Measurements from ENCODE around the gene TSKS.
"Not testable (repeated sequence)": the region's sequence is repeated elsewhere in the genome, so short reads cannot be mapped to it uniquely, and the experiment has no call there.

The TSKS gene

GRCh38 chr19:49766007-49766929, 3.2 kb upstream of the TSKS start:
- peak; percentile 99 for DNase-seq (ENCODE audit: low read depth)

- DNase-seq (ENCODE audit: low read depth), result no peak
These were observed 1.2 kb upstream of the TSKS start for GRCh38 chr19:49764341-49764740.

GRCh38 chr19:49761625-49762311, 1.3 kb downstream of the TSKS start:
- DNase-seq (ENCODE audit: low read depth), result no peak

GRCh38 chr19:49761249-49761624, 1.9 kb downstream of the TSKS start:
- DNase-seq (ENCODE audit: low read depth), result no peak

DNA sequence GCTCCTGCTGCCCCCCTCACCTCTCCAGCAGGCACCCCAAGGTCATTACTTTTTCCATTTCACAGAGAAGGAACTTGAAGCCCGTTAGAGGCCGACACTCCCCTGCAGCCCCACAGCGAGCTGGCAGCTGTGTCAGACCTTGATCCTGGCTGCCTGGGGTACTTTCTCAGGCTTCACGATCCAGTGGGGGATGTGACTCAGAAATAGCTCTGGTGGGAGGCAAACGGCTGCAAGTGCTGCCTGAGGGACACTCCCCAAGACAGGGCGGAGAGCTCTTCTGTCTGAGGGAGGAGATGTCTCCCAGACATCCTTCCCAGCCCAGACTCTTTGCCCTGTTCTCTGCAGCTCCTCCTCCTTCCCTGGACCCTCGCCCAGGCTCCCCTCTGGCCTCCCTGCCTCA, 4.8 kb downstream of the TSKS start:
- no peak for DNase-seq (ENCODE audit: low read depth)

GRCh38 chr19:49755956-49756355, 7.2 kb downstream of the TSKS start:
- DNase-seq (ENCODE audit: low read depth), result no peak

DNA sequence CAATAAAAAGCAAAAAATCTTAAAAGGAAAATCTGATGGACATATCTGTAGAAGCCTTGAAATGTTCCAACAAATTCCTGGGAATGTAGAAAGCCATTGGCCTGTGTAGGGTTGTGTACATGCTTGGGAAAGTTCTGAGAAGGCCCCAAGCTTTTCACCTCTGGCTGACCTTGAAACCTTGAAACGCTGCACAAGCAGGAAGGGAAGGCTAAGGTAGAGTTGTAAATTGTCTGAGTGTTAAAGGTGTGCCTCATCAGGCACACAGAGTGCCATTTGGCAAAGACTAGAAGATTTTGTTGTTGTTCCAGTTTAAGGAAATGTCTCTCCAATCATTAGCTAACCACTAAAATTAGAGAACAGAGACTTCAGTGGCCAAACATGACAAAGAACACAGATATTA, 10.4 kb downstream of the TSKS start:
- DNase-seq (ENCODE audit: low read depth), result no peak

GRCh38 chr19:49749771-49750170, 13.3 kb downstream of the TSKS start:
- no peak for DNase-seq (ENCODE audit: low read depth)

DNA sequence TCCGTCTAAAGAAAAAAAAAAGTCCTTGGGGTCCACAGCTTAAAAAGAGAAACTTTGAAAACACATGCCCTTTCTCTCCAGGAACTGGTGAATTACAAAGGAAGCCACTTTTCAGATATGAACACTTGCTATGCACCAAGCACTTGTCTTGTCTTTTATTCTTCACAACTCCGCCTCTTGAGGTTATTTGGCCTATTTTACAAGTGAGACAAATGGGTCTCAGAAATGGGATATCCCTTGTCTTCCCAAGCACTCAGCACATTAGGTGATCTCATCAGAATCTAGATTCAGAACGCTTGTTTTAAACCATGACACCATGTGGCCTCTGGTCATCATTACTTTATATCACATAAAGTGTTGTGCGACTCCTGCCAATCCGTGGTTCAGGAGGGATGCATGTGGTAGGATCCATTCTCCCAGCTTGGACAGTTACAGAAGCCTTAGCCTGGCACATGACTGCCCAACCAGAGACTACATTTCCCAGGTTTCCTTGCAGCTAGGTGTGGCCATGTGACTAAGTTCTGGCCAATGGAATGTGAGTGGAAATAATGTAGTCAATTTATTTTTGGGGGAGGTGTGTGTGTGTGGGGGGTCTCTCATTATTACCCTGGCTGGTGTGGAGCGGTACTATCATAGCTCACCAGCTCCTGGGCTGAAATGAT, 13.9 kb downstream of the TSKS start:
- no peak for DNase-seq (ENCODE audit: low read depth)

DNA sequence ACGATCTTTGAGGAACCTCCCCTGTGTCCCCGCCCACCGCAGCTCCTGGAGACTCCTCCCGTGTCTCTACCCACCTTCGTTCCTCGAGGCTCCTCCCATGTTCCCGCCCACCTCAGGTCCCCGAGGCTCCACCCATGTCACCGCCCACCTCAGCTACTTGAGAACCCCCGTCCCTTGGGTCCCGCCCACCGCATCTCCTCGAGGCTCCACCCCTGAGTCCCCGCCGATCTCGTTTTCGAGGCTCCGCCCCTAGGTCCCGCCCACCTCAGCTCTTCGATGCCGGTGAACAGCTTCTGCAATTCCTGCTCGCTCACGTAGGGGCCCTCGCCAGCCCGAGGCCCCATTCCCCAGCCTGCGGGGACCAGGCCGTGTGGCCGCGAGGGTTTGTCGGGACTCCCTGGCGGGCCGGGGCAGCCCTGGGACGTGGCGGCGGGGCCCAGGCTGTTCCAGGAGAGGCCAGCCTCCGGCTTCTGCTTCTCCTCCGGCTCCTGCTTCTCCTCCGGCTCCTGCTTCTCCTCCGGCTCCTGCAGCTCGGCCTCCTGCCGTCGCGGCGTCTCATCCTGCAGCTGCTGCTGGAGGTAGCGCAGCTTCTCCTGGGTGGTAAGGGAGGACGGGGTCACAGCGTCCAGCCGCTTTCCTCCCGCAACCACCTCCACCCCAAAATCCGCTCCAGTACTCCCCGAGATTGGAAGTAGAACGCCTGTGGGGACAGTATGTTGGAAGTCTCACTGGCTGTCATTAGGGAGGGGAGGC, 16.7 kb downstream of the TSKS start:
- DNase-seq (ENCODE audit: low read depth), result no peak

DNA sequence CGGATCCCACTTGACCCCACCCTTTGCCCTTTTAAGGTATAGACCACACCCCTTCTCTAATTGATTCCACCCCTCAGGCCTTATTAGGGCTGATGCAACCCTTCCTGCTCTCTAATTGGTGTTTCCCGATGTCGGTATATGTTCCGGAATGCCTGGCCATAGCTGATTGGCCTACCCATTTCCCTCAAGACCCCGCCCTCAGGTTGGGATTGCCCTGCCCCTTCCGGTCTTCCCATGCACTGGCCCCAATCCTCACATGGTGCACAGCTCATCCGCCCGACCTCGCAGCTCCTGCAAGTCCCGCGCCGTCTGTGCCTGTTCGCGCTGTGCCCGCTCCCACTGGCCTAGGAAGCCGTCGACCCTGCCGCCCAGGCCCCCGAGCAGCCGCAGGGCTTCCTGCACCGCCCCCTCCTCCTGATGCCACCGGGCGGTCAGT, 18.1 kb downstream of the TSKS start:
- DNase-seq (ENCODE audit: low read depth), result no peak

GRCh38 chr19:49741210-49741844, 21.8 kb downstream of the TSKS start:
- no peak for DNase-seq (ENCODE audit: low read depth)

DNA sequence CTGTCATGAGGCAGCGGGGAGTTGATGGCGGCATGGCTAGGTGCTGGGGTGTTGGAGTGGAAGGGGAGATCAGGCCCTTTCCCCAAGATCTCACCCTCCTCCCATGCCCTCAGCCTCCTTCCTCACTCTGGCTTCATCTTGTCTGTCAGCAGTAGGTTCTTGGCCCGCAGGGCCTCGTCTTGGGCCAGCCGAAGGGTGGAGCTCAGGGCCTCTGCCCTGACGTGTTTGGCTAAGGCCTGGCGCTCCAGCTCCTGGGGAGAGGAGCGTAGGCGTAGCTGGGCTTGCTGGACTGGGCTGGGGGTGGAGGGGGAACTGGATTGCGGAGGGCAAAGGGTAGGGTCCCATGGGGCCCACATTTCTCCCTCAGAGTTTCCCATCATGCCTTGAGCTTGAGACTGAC, 23.2 kb downstream of the TSKS start:
- no peak for DNase-seq (ENCODE audit: low read depth)

DNA sequence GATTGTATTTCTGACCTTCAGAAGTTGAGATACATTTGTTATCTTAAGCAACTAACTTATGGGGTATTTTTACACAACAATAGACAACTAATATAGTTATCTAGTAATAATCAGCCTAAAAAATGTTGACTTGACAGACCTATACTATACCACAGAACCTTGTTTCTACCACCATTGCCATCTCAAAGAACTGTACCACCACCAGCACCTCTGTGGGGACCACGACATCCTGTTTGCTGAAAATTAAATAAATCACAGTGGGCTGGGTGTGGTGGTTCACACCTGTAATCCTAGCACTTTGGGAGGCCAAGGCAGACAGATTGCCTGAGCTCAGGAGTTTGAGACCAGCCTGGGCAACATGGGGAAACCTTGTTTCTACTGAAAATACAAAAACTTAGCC, 24.0 kb downstream of the TSKS start:
- no peak for DNase-seq (ENCODE audit: low read depth)

GRCh38 chr19:49738268-49738667, 24.8 kb downstream of the TSKS start:
- DNase-seq (ENCODE audit: low read depth), result no peak

DNA sequence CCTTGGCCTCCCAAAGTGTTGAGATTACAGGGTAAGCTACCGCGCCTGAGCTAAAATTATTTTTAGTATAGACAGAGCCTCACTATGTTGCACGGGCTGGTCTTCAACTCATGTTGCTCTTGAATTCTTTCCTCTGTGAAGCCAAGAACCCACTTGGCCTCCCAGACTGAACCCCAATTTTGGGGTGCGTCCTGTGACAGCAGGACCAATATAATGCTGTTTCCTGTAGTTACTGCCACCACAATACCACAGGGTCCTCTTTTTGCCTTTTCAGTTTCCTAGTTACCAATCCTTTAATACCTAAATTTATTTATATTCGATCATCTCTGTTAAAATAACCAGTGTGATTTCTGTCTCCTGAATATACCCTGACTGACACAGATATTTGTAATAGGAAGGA, 32.9 kb downstream of the TSKS start:
- no peak for DNase-seq (ENCODE audit: low read depth)

DNA sequence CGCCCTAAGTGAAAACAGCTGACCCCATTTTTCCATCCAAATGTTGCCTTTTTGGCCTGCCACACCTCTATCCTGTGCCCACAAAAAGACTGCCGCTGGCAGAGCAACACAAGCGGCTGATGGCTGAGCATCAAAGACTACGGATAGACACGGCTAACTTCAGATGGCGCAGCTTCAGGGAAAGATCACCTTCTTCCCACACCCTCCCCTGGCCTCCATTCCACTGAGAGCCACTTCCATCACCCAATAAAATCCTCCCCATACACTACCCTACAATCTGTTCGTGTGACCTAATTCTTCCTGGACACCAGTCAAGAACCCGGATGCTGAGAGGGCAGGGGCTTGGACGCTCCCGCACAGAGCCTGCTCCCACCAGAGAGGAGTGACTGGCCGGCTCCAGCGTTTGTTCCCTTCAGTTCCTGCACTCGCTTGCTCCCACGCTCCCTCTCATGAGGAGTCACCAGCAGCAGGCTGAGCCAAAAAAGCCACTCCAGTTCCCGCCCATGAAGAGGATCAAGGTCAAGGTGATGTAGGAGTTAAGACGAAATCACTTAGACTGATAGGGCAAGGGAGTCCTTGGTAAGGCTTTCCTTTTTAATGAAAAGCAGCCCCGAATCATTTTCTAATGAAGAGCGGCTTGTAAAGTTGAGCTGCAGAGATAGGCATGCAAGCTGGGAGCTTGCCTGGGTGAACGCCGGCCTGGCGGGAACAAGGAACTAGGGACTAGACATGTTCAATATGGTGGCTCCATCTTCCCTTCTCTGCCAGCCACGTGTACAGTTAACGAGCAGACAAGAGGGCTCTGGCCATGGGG, 35.7 kb downstream of the TSKS start:
- no peak for DNase-seq (ENCODE audit: low read depth)

DNA sequence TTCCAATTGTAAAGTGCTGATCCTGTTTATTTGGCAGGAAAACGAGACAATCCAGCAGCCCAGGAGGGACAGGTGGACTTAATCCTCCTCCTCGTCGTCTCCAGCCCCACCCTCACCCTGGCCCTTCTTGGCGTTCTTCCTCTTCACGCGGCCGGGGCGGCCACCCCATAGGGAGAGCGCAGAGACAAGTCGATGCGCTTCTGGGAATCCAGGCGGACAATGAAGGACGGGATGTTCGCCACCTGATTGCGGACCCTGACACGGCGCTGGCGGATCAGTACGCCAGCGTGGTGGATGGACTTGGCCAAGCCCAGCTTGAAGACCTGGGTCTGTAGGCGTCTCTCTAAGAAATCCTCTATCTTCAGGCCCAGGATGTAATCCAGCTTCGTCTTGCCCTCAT, 43.7 kb downstream of the TSKS start:
- DNase-seq (ENCODE audit: low read depth), result not testable (repeated sequence)

DNA sequence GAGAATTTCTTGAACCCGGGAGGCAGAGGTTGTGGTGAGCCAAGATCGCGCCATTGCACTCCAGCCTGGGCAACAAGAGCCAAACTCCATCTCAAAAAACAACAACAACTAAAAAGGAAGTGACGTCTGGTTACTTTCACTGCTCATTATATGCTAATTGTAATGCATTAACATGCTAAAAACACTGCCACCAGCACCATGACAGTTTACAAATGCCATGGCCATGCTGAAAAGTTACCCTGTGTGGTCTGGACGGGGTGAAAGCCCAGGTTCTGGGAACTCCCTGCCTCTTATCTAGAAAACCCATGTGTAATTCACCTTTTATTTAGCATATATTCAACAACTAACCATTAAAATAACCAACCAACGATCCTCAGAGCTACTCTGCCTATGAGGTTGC, 44.1 kb downstream of the TSKS start:
- no peak for DNase-seq (ENCODE audit: low read depth)

DNA sequence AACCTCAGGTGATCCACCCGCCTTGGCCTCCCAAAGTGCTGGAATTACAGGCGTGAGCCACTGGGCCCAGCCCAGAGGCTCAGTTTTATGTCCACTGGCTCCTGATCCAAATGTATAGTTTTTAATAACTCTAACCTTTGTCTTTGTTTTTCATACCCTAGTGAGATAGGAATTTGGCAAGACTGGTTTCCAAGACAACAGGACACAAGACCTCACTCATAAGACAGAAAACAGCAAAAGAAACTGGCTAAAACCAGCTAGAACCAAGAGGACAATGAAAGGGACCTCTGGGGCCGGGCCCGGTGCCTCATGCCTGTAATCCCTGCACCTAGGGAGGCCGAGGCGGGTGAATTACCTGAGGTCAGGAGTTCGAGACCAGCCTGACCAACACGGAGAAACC, 44.6 kb downstream of the TSKS start:
- DNase-seq (ENCODE audit: low read depth), result no peak

- no peak for DNase-seq (ENCODE audit: low read depth)
These were observed 47.0 kb downstream of the TSKS start for GRCh38 chr19:49716154-49716553.
